GM20431 (cell line): ENCODE data around the gene ACOXL.

ENCODE experiments used
- in situ Hi-C: fragments of 300-500 bp; cut with MseI, MboI; formaldehyde crosslinking; loops from one replicate; pipeline ENCODE4 v1.15.0; 2020; ENCODE audit warnings: low sequenced_read_pairs; ENCODE audit not compliant: unreplicated experiment

Gene ACOXL

DNA sequence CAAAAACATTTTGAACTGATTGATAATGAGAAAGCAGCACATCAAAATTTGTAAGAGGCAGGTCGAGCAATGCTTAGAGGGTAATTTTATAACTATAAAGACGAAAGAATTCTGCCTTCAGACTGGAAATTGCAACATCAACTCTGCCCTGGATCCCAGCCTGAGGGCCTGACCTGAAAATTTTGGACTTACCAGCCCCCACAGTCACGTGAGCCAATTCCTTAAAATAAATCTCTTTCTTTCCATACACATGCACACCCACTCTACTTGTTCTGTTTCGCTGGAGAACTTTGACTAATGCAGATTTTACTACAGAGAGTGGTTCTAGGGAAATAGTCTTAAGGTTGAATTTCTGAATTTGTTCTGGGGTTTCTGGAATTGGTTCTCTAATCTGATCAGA, 14.6 kb upstream of the ACOXL start:
- in situ Hi-C loops, result no loop called here

- in situ Hi-C loops, result no loop called here
Observed at GRCh38 chr2:110718382-110718781, 14.0 kb upstream of the ACOXL start.

- in situ Hi-C loops, result no loop called here
Observed at GRCh38 chr2:110718990-110719389, 13.4 kb upstream of the ACOXL start.

DNA sequence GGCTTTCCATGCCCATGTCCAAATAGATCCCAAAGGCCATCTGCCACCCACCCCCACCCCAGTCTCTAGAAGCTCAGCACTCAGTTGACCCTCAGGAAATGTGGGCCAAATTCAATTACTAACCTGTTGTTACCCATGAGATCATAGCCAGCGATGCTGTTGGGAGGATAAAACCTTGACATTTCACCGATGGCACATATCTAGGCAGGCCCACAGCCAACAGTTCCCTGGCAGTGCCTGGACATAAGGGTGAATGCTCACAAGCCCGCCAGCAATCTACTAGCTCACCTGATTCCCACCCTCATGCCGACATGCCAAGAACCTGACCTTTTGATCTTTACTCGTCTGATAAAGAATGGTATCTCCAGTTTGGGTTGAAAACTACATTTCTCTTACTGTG, 11.8 kb upstream of the ACOXL start:
- in situ Hi-C loops, result no loop called here

- in situ Hi-C loops, result no loop called here
Observed at GRCh38 chr2:110724820-110725219, 7.6 kb upstream of the ACOXL start.

GRCh38 chr2:110725370-110725769, 7.0 kb upstream of the ACOXL start:
- in situ Hi-C loops, result no loop called here

GRCh38 chr2:110725859-110726258, 6.5 kb upstream of the ACOXL start:
- in situ Hi-C loops, result no loop called here

DNA sequence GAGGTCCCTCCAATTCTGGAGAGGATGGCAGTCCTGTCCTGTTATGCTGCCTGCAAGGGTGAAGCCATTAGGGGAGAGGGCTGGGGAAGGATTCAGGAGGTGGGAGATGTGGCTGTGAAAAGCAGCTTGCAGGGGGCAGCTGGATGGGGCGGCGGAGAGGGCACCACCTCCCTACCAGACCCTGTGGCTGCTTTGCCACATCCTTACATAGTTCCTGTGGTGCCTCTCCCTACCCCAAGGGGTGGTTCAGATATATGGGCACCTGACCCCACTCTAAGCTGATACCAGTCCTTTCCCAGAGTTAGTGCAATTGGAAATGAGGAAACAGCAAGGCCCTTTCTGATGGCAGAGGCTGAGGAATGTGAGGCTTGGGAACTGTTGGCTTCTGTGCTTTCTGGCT, 6.1 kb upstream of the ACOXL start:
- in situ Hi-C loops, result no loop called here

- in situ Hi-C loops, result no loop called here
Observed at GRCh38 chr2:110727923-110728322, 4.5 kb upstream of the ACOXL start.

- in situ Hi-C loops, result no loop called here
Observed at GRCh38 chr2:110729106-110729505, 3.3 kb upstream of the ACOXL start.

DNA sequence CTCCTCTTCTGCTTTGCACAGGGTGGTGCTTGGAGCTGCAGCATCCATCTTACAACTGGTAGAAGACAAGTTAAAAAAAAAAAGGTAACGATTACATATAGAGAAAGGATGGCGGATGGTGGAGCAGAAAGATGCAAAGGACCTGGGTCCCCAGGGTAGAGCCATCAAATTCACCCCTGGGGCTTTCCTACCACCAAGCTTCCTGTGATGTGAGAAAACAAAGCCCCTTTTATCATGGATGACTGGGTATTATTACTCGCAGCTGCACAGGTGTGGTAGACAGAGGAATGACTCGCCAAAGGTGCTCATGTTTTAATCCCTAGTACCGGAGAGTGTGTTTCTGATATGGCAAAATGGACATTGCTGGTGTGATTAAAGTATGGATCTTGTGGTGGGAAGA, 1.3 kb upstream of the ACOXL start:
- in situ Hi-C loops, result loop anchor here (10.0 kb wide), 1 partner anchor 46 kb away; no protein-coding TSS in a partner anchor

DNA sequence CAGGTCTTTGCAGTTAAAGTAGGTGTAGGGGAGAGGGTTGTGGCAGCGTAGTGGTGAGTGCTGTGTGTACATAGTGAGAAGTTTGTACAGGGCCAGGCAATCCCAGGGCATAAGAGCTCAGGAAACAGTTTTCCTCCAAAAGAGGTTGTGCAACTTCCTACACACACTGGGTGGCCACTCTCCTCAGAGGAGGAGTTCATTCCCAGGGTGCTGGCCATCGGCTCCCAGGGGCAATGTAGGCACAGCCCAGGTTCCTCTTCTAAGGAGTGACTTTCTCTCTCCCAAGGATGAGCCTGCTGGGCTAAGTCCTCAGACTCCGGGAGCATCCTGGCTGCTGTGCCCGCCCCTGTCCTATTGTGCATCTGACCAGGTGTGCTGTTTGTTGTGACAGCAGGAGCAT, 3.0 kb downstream of the ACOXL start:
- in situ Hi-C loops, result loop anchor here (10.0 kb wide), 1 partner anchor 51 kb away; no protein-coding TSS in a partner anchor

DNA sequence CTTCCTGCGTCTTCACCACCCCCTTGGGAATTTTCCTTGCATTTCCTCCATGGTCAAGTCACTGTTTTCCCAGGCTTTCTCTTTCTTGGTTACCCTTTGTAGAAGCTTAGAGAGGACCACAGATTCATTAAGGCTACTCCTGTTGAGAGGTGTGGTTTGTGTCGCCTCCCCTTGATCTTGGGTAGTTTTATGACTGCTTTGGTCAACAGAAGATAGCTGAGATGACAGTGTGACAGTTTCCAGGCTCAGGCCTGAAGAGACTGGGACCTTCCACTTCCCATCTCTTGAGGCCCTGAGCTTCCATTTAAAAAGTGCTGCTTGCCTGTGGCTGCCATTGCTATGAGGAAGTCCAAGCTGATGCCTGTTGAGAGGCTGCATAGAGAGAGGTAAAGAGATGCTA, 5.4 kb downstream of the ACOXL start:
- in situ Hi-C loops, result loop anchor here (10.0 kb wide), 1 partner anchor 53 kb away; no protein-coding TSS in a partner anchor

- in situ Hi-C loops, result no loop called here
Observed at GRCh38 chr2:110740747-110741349, 8.5 kb downstream of the ACOXL start.

DNA sequence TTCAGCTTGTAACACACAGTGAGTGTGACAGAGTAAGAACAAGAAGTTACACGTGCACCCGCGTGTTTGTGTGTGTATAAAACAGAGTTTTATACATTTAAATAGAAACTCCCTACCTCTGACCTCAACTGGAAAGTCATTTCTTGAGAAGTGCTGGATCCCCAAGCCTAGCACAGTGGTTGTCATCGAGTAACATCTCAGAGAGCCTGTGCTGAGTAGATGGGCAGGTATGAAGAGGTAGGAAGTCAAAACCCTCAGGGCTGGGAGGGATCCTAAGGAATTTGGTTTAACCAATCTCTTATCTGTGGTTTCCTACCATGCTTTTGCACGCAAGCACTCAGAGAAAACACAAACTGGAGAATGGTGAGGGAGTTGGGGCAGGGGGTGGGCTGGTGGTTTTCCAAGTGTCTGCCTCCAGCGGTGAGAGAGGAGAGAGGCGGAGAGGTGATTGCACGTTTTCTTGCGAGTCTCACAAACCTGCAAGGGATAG, 9.2 kb downstream of the ACOXL start:
- in situ Hi-C loops, result no loop called here

DNA sequence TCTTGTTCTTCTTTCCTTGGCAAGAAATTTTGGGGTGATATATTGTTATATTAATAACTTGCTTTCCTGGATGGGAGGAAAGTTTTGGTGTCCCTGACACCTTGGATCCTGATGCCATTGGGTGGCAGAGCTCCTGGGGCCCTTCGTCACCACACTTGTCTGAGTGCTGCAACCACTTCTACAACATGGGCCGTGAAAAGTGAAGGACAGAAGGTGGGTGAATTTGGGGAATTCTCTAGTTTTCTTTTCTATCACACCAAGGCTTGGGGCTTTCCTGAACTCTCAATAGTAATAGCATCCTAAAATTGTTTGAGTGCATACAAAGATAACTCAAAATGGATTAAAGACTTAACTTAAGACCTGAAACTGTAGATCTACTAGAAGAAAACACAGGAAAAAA, 10.0 kb downstream of the ACOXL start:
- in situ Hi-C loops, result no loop called here

- in situ Hi-C loops, result no loop called here
Observed at GRCh38 chr2:110743600-110743999, 11.2 kb downstream of the ACOXL start.

GRCh38 chr2:110744429-110744828, 12.1 kb downstream of the ACOXL start:
- in situ Hi-C loops, result no loop called here

DNA sequence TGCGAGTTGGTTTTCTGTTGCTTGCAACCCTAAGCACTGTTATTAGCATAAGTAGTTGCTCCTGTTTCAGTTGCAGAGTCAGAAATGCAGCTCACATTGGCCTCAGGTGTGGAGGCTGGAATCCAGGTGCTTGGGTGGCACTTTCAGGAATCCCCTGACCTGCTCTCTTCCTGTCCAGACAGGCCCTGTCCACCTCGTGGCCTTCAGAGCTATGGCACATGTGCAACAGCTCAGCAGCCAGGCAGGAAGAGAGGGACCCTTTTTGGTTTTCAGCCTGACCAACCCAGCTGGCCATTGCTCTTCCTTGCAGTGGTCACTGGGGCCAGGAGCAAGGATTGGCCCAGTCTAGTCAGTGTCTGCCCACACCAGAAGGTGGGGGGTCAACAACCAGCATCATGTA, 12.7 kb downstream of the ACOXL start:
- in situ Hi-C loops, result no loop called here

DNA sequence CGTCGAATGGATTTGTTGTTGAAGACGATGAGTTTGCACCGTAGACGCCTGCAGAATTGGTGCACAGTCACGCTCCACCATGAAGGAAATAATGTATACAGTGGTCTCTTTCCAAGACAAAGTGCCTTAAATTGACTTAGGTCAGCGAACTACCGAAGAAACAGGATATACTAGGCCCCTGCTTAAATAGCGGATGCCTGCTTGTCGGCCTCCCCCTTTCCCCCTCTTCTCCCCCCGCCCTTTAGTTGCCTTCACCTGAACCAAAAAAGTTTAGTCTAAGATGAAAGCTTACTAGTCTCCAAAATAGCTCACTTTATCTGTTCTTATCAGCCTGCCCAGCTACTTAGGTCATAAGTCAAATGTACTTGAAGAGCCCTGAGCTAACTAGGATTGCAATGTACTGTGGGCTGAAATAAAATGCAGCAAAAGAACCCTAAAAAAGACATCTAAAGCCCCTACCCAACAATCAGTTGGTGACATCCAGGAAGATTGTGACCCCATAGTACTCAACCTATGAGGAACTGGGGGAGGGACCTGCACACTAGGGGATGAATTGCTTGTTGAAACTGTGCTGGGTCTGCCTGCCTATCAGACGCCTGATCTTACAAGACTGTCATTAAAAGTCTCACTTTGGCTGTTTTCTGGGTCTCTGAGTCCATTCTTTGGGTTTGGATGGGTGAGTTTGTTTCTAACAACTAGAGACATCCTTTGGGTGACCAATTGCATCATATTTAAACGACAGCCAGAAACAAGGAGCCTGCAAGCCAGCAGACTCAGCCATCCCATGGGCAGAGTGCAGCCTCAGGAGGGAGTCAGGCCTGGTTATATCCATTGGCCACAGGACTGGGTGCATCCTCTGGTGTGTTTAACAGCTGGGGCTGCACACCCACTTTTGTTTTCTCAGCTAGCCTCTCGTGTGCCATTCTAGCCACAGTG, 14.5 kb downstream of the ACOXL start:
- in situ Hi-C loops, result no loop called here
